ENCODE data around the gene LDLRAD1. TPM values are rescaled to one million over a fixed set of nuclear protein-coding genes. Genes with fewer than 3 reads are reported as not detected.
"Not testable (repeated sequence)": the region's sequence is repeated elsewhere in the genome, so short reads cannot be mapped to it uniquely, and the experiment has no call there.

The LDLRAD1 gene
- total RNA-seq, 2 experiments from 2014 or later = not detected

- ATAC-seq (no peak), DNase-seq (no peak)
- H3K4me3 Mint-ChIP-seq = no peak overlapping the region
- H3K27me3 Mint-ChIP-seq (ENCODE audit: low read depth) = no peaks in the 10 kb centered on the region
- no peak overlapping the region for H3K27ac Mint-ChIP-seq
- peaks cover 42% of the 10 kb centered on the region for H3K36me3 Mint-ChIP-seq (ENCODE audit: low read depth)
- no peaks in the 10 kb centered on the region for H3K9me3 Mint-ChIP-seq (ENCODE audit: insufficient read depth)
- ChIA-PET CTCF (no interaction called here), POLR2A (no interaction called here)
- peaks cover 14% of the 10 kb centered on the region for H3K4me1 Mint-ChIP-seq (ENCODE audit: low read depth)
Measured at GRCh38 chr1:54045496-54045895, 27.5 kb upstream of the LDLRAD1 start.

GRCh38 chr1:54041806-54042205, 23.8 kb upstream of the LDLRAD1 start:
- Mint-ChIP-seq H3K36me3 (ENCODE audit: low read depth) (peaks cover 51% of the 10 kb centered on the region), H3K27me3 (ENCODE audit: low read depth) (no peaks in the 10 kb centered on the region), H3K4me1 (ENCODE audit: low read depth) (no peaks in the 10 kb centered on the region), H3K4me3 (no peak overlapping the region), H3K27ac (no peak overlapping the region), H3K9me3 (ENCODE audit: insufficient read depth) (no peaks in the 10 kb centered on the region)
- DNase-seq (no peak), ATAC-seq (no peak)
- ChIA-PET POLR2A (interaction anchor here (3.0 kb wide), 1 partner anchor 11 kb away, joined by 14 read pairs; the partner anchor contains the start of genes TCEANC2 and TMEM59), CTCF (no interaction called here)

GRCh38 chr1:54037476-54037875, 19.5 kb upstream of the LDLRAD1 start:
- H3K36me3 Mint-ChIP-seq (ENCODE audit: low read depth) = peaks cover 51% of the 10 kb centered on the region
- no peak for DNase-seq
- no peak for ATAC-seq
- H3K4me3 Mint-ChIP-seq = no peak overlapping the region
- CTCF ChIA-PET = interaction anchor here (1.4 kb wide), 1 partner anchor 15 kb away, joined by 3 read pairs; no protein-coding TSS in a partner anchor
- POLR2A ChIA-PET = no interaction called here
- H3K9me3 Mint-ChIP-seq (ENCODE audit: insufficient read depth) = no peaks in the 10 kb centered on the region
- H3K27ac Mint-ChIP-seq = no peak overlapping the region
- H3K27me3 Mint-ChIP-seq (ENCODE audit: low read depth) = no peaks in the 10 kb centered on the region
- H3K4me1 Mint-ChIP-seq (ENCODE audit: low read depth) = no peaks in the 10 kb centered on the region

GRCh38 chr1:54028306-54029251, 10.6 kb upstream of the LDLRAD1 start:
- H3K9me3 Mint-ChIP-seq (ENCODE audit: insufficient read depth) = no peaks in the 10 kb centered on the region
- no peak for ATAC-seq
- no peak overlapping the region for H3K4me3 Mint-ChIP-seq
- H3K36me3 Mint-ChIP-seq (ENCODE audit: low read depth) = peaks cover 21% of the 10 kb centered on the region
- no peak for DNase-seq
- CTCF ChIA-PET = no interaction called here
- no peaks in the 10 kb centered on the region for H3K27me3 Mint-ChIP-seq (ENCODE audit: low read depth)
- no peak overlapping the region for H3K27ac Mint-ChIP-seq
- POLR2A ChIA-PET = no interaction called here
- no peaks in the 10 kb centered on the region for H3K4me1 Mint-ChIP-seq (ENCODE audit: low read depth)

GRCh38 chr1:54027848-54028247, 9.9 kb upstream of the LDLRAD1 start:
- POLR2A ChIA-PET = interaction anchor here (0.6 kb wide), 1 partner anchor 600 kb away, joined by 3 read pairs; no protein-coding TSS in a partner anchor
- Mint-ChIP-seq H3K4me3 (no peak overlapping the region), H3K4me1 (ENCODE audit: low read depth) (no peaks in the 10 kb centered on the region), H3K36me3 (ENCODE audit: low read depth) (peaks cover 20% of the 10 kb centered on the region), H3K27ac (no peak overlapping the region), H3K9me3 (ENCODE audit: insufficient read depth) (no peaks in the 10 kb centered on the region), H3K27me3 (ENCODE audit: low read depth) (no peaks in the 10 kb centered on the region)
- ATAC-seq = no peak
- DNase-seq = no peak
- CTCF ChIA-PET = no interaction called here

- H3K27ac Mint-ChIP-seq; DNase-seq; H3K36me3 Mint-ChIP-seq (ENCODE audit: low read depth); H3K9me3 Mint-ChIP-seq (ENCODE audit: insufficient read depth); H3K27me3 Mint-ChIP-seq (ENCODE audit: low read depth); H3K4me1 Mint-ChIP-seq (ENCODE audit: low read depth); POLR2A ChIA-PET; H3K4me3 Mint-ChIP-seq; CTCF ChIA-PET; ATAC-seq: not testable (repeated sequence)
Measured at GRCh38 chr1:54024811-54025210, 6.8 kb upstream of the LDLRAD1 start.

- Mint-ChIP-seq H3K9me3 (ENCODE audit: insufficient read depth) (no peaks in the 10 kb centered on the region), H3K4me3 (no peak overlapping the region), H3K27ac (no peak overlapping the region), H3K4me1 (ENCODE audit: low read depth) (no peaks in the 10 kb centered on the region), H3K27me3 (ENCODE audit: low read depth) (peaks cover 2% of the 10 kb centered on the region), H3K36me3 (ENCODE audit: low read depth) (peaks cover 2% of the 10 kb centered on the region)
- POLR2A ChIA-PET = no interaction called here
- ATAC-seq (no peak), DNase-seq (no peak)
- CTCF ChIA-PET = no interaction called here
Measured at GRCh38 chr1:54024358-54024757, 6.4 kb upstream of the LDLRAD1 start.

GRCh38 chr1:54019562-54020176, 1.7 kb upstream of the LDLRAD1 start:
- POLR2A ChIA-PET; H3K27ac Mint-ChIP-seq; CTCF ChIA-PET; H3K4me1 Mint-ChIP-seq (ENCODE audit: low read depth); H3K9me3 Mint-ChIP-seq (ENCODE audit: insufficient read depth); H3K27me3 Mint-ChIP-seq (ENCODE audit: low read depth); ATAC-seq; DNase-seq; H3K36me3 Mint-ChIP-seq (ENCODE audit: low read depth); H3K4me3 Mint-ChIP-seq: not testable (repeated sequence)

- no peaks in the 10 kb centered on the region for H3K9me3 Mint-ChIP-seq (ENCODE audit: insufficient read depth)
- CTCF ChIA-PET = interaction anchor here (0.6 kb wide), 1 partner anchor 1614 kb away, joined by 3 read pairs; the partner anchor contains the start of genes ORC1 and PRPF38A
- DNase-seq (no peak), ATAC-seq (no peak)
- no peaks in the 10 kb centered on the region for H3K36me3 Mint-ChIP-seq (ENCODE audit: low read depth)
- peaks cover 2% of the 10 kb centered on the region for H3K27me3 Mint-ChIP-seq (ENCODE audit: low read depth)
- no peak overlapping the region for H3K27ac Mint-ChIP-seq
- no peaks in the 10 kb centered on the region for H3K4me1 Mint-ChIP-seq (ENCODE audit: low read depth)
- H3K4me3 Mint-ChIP-seq = no peak overlapping the region
- POLR2A ChIA-PET = no interaction called here
Measured at GRCh38 chr1:54018635-54019034, 649 bp upstream of the LDLRAD1 start.

GRCh38 chr1:54016343-54017282, 1.4 kb downstream of the LDLRAD1 start:
- no peak for ATAC-seq
- CTCF ChIA-PET = no interaction called here

GRCh38 chr1:54014009-54014629, 3.9 kb downstream of the LDLRAD1 start:
- CTCF ChIA-PET = no interaction called here
- POLR2A ChIA-PET = no interaction called here
- H3K4me1 Mint-ChIP-seq (ENCODE audit: low read depth) = no peaks in the 10 kb centered on the region
- H3K9me3 Mint-ChIP-seq (ENCODE audit: insufficient read depth) = no peaks in the 10 kb centered on the region
- H3K36me3 Mint-ChIP-seq (ENCODE audit: low read depth) = no peaks in the 10 kb centered on the region
- ATAC-seq = no peak
- no peak for DNase-seq
- no peak overlapping the region for H3K27ac Mint-ChIP-seq
- H3K4me3 Mint-ChIP-seq = no peak overlapping the region
- H3K27me3 Mint-ChIP-seq (ENCODE audit: low read depth) = peaks cover 2% of the 10 kb centered on the region

More at GRCh38 chr1:54016343-54017282, 1.4 kb downstream of the LDLRAD1 start:
- Mint-ChIP-seq H3K27ac (no peak overlapping the region), H3K4me1 (ENCODE audit: low read depth) (no peaks in the 10 kb centered on the region), H3K27me3 (ENCODE audit: low read depth) (peaks cover 2% of the 10 kb centered on the region), H3K4me3 (no peak overlapping the region), H3K36me3 (ENCODE audit: low read depth) (no peaks in the 10 kb centered on the region), H3K9me3 (ENCODE audit: insufficient read depth) (no peaks in the 10 kb centered on the region)
- no peak for DNase-seq
- POLR2A ChIA-PET = no interaction called here

Data from activated CD8-positive, alpha-beta T cell treated with anti-CD3 and anti-CD28 coated beads, Interleukin-2, amount 10 ng/mL, durations not matched to agents 7 days and 5 days (primary cell).